Activated CD4-positive, CD25-positive, alpha-beta regulatory T cell treated with anti-CD3 and anti-CD28 coated beads, Interleukin-2, amount 50 U/mL, for 24 hours (primary cell): ENCODE data around the gene PANX3.
"Not testable (repeated sequence)": the region's sequence is repeated elsewhere in the genome, so short reads cannot be mapped to it uniquely, and the experiment has no call there.

Source experiments
- ATAC-seq, 2 donors: fragments of 150-1000 bp; cut with Tn5 transposase; one replicate each; pipeline ENCODE4 v1.10.0; 2021; ENCODE audit warnings: mild to moderate bottlenecking in 1 of 2, moderate library complexity in 1 of 2

PANX3 gene, protein sequence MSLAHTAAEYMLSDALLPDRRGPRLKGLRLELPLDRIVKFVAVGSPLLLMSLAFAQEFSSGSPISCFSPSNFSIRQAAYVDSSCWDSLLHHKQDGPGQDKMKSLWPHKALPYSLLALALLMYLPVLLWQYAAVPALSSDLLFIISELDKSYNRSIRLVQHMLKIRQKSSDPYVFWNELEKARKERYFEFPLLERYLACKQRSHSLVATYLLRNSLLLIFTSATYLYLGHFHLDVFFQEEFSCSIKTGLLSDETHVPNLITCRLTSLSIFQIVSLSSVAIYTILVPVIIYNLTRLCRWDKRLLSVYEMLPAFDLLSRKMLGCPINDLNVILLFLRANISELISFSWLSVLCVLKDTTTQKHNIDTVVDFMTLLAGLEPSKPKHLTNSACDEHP

DNA sequence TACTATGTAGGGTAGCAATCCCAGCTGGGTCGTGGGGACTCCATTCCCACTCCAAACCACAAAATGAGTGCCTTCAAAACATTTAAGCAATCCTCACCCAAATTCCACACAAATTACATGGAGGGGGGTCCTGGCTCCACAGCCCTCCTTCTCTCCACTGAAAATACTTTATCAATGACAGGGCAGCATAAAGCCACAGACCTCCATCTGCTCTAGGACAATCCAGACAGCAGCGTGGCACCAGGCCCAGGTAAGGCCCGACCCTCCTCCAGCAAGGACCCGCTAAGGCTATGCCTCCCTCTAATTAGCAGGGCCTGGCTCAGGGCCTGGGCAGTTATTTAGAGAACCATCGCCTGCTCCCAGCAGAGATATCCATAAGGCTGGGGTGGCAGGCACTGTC is at the start of gene PANX3:
Gene PANX3, plus strand, starts transcription at position 365 of the 400 bp plus-strand sequence. CDS start 129 bp downstream, outside the sequence.
- no peak for ATAC-seq

DNA sequence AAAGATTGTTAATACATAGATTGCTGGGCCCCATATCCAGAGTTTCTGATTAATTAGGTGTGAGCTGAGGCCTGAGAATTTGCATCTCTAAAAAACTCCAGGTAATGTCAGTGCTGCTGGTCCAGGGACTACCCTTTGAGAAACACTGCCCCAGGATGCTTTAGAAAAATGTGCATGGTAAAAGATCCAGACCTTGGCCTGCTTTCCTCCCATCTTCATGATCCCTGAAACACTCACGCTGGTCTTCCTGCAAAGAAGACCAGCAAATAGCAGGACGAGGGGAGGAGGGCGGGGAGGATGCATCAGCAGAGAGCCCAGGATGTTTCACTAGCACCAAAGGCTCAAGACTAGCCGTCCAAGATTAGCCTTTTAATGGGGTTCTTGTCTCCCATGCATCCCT is 41.5 kb upstream of the PANX3 start, which contains the start of gene OR8A1:
Gene OR8A1, plus strand, starts transcription at position 301 of the 400 bp plus-strand sequence. CDS start 123 bp downstream, outside the sequence.
- ATAC-seq: no peak

DNA sequence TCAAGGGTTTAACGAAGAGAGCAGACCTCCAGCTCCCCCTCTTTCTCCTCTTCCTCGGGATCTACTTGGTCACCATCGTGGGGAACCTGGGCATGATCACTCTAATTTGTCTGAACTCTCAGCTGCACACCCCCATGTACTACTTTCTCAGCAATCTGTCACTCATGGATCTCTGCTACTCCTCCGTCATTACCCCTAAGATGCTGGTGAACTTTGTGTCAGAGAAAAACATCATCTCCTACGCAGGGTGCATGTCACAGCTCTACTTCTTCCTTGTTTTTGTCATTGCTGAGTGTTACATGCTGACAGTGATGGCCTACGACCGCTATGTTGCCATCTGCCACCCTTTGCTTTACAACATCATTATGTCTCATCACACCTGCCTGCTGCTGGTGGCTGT is 41.1 kb upstream of the PANX3 start:
- ATAC-seq: no peak

DNA sequence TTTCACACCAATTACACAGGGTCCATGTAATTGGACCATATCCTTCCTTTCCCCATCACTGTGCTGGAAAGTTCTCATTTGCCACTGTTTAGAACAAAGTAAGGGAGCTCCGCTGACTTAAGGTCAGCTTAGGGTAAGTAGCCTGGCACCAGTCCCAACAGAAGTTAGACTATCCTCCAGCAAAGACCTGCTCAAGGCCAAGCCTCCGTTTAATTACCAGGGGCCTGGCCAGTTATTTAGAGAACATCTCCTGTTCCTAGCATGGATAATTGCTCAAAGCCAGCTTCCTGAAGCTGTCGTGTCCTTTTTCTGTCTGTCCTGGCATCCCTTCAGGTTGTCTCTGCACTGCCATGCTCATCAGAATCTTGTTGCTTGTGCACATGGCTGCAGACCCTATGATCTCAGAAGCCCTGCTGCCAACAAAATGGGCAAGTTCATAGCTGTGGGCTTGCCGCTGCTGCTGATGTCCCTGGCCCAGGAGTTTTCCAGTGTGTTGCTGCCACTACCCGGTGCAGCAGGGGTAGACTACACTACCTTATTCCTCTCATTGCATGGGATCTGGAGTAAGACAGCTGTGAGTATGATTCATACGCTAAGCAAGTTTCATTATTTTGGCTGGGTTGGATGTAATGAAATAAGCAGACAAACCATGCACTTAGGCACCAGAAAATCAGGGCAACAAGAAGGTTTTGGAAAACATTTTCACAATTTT is 33.4 kb upstream of the PANX3 start:
- no peak for ATAC-seq

DNA sequence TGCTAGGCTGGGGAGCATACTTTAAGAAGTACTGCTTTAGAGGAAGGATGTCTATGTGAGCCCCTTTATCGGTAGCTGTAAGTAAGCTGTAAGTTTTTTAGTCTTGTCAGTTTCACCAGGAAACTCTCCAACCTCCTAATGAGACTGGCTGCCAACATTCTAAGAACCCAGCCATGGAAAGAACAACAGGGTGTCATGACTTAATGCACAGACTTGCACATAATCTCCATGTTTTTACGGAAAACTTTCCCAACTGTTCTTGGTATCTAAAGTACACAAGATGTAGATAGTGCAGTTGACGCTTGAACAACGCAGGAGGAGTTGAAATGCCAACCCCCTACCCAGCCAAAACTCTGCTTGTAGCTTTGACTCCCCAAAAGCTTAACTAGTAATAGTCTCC is 32.5 kb upstream of the PANX3 start:
- no peak for ATAC-seq

DNA sequence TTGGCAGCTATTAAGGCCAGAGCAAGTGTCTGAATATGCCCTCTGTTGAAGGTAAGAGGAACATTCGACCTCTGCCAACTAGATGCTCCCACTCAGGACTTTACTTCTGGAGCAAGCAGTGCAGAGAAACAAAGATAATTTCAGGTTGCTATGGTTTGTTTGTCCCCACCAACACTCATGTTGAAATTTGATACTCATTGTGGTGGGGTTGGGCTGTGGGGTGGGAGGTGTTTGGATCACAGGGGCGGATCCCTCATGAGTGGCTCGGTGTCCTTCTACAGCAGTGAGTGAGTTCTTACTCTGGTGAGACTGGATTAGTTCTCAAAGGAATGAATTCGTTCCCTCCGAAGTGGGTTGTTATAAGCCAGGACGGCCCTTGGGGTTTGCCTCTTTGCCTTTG is 29.4 kb upstream of the PANX3 start:
- ATAC-seq: no peak

DNA sequence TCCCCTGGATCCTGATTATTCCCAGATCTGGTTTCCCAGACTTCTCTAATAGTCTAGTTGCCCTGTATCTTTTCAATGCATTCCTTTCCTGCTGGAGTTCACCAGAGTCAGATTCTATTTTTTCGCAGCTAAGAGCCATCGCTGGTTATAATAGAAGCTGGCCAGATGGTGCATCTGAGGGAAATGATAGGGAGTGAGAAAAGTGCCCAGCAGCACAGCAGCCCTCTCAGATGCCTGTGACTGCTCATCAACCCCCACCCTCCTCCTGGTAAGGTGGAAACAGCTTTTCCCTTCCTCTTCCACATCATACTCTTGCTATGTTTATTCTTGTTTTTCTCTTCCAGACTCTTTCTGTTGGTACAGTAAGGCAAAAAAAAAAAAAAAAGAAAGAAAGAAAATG is 28.7 kb upstream of the PANX3 start:
- ATAC-seq: no peak

DNA sequence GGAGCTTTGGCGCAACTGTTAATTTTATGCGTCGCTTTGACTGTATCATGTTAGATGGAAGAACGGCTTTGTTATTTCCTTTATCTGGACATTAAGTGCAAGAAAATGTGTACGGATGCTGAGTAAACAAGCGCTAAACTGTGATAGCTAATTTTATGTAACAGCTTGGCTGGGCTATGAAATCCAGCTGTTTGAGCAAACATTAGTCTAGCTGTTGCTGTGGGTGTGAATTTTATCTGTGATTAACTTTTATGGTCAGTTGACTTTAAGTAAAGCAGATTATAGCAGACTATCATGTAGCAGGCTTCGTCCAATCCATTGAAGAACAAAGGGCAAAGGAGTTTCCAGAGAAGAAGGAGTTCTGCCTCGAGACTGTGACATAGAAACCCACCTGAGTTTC is 27.4 kb upstream of the PANX3 start:
- ATAC-seq: no peak

DNA sequence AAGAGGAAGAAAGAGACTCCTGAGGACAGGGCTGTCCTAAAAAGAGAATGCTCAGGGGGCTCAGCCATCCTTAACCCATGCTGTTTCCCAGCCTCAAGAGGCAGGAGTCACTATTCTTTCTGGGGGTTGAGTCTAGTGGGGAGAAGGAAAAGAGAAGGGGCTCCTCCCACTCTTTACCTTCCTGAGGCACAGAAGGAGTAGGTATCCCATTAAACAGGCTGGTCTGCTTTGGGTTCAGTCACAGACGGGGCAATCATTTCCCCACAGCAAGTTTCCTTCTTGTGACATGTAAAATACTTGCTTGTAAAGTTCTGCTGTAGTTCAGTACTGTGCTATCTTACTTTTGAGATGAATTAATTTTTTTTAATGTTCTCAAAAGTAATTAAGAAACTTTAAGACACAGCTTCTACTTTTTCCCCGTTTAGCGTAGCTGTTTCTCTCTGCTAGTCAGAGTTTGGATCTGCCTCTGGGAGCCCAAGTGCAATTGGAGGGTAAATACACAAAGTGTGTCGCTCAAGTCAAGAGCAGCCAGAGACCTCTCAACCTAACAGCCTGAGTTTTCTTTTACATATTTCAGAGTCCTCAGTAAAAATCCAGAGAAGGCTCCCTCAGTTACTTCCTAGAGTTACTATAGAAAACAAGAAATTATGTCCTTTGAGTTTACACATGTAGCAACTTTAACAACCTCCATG is 26.4 kb upstream of the PANX3 start:
- ATAC-seq: no peak

DNA sequence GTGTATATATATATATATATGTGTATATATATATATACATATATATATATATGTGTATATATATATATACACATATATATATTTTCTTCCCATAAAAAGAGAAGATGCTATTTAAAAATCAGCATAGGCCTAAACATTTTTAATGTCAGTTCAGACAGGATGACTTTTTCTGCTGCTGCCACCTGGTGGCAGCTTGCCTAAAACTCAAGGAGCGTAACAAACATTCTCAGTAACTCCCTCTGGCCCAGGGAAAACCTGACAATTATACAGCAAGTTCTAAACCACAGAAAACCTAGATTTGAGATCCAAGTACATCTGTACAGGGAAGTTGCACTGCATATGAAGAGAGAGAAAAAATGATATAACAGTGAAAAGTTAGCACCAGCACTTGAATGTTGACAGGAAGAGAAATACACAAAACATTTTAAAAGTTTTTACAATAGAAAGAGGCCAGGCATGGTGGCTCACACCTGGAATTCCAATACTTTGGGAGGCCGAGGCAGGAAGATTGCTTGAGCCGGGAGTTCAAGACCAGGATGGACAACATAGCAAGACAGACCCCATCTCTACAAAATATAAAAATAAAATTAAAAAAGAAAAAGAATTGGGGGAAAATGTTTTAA is 24.9 kb upstream of the PANX3 start:
- peak in 1 of 2 donors; percentile 43 for ATAC-seq

DNA sequence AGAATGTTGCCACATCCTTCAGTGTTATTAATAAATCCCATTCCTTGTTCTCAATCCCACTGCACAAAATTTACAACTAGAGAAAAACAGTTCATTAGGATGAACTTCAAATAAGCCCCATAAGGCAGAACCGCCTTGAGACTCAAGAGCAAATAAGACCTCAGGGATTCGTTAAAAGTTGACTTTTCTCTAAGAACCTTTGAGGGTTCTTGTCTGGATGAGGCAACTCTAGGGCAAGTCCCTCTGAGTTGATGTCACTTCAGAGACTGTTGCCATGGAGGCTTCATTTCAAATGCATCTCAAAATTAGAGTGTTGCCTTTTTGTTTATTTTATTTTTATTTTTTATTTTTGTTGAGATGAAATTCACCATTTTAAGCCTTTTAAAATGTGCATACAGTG is 19.8 kb upstream of the PANX3 start:
- no peak for ATAC-seq

DNA sequence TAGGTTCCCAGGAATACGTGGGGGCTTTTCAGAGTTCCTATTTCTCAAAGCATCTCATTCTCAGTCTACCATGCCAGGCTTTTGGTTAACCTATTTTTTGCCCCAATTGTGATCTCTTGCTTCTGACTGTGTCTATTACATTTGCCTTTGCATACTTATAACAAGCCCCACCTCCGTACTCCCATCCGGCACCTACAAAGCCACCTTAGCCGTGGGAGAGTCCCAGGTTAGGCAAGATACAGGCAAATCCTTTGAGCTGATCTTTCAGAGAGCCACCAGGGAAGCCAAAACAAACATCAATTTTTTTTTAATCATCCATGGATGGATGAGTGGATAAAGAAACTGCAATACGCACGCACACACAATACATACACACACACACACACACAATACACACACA is 18.6 kb upstream of the PANX3 start:
- ATAC-seq: no peak

DNA sequence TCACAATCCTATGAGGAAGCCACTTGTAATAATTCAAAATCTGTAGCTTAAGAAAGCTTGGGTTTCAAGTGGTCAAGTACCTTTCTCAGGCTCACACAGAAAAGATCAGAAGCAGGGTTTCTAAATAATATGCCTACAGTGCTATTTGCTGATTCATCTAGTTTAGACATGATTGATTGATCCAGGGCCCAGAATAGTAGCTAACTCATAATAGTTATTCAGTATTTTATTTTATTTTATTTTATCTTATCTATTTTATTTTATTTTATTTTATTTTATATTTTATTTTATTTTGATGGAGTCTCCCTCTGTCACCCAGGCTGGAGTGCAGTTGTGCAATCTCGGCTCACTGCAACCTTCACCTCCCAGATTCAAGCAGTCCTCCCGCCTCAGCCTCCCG is 15.9 kb upstream of the PANX3 start:
- no peak for ATAC-seq

DNA sequence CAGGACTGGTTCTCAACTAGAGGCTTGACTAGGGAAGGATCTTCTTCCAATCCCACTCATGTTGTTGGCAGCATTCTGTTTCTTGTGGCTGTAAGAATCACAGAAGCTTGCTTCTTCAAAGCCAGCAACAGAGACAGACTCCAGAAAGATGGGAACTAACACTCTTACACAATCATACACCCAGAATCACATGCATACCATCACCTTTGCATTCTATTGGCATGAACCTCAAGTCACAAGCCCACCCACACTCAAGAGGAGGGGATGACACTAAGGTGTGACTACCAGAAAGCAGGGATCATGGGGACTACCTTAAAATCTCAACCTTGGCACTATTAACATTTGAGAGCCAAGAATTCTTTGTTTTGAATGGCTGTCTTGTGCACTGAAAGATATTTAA is 13.6 kb upstream of the PANX3 start:
- ATAC-seq: no peak

DNA sequence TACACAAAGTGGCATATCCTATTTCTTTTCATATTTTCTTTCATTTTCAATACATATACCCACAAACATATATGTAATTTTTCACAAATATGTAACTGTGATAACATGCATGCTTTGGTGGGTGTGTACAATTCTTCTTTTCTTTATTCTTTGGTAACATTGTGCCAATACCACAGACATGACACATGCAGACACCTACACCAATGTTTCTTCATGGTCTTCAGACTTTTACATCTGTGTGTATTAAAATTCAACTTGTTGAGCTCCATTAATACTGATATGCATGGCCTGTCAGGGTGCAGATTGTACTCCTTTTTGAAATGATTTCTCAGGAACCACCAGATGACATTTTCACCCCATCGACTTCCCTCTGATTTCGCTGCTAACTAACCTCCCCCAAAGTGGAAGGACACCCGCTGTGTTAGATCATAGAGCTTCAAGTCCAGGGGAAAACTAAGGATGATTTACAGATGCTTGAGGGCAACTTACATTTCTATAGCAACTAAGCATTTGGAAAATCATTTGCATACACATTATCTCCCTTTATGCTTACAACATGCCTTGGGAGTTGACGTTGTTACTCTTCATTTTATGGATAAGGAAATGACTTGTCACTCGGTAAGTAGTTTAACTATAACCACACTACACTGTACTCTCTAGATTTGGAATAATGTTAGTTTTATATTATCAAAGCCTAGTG is 10.5 kb upstream of the PANX3 start:
- no peak for ATAC-seq

DNA sequence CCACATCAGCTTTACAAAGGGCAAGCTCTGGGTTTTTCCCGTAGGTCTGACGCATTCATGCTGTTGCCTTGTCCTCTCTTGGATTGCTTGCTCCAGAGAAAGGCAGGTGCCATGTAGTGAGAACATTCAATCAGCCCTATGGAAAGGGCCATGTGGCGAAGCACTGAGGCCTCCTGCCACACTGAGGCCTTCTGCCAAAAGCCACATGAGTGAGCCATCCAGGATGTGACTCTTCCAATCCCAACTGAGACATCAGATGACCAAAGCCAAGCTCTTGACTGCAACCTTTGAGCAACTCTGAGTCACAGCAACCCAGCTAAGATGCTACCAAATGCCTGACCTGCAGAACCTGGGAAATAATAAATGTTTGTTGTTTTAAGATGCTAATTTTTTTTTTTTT is 9.0 kb upstream of the PANX3 start:
- ATAC-seq: no peak

DNA sequence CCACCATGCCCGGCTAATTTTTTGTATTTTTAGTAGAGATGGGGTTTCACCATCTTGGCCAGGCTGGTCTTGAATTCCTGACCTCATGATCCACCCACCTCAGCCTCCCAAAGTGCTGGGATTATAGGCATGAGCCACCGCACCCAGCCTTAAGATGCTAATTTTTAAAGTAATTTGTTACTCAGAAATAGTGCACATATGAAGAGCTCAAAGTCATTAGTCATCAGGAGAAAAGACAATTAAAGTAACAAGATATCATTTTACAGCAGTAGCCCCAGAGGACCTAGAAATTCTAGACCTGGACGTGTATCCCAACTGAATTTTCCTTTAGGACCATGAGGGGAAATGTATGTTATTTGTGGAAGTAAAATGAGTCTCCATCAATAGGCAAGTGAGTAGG is 8.5 kb upstream of the PANX3 start:
- not testable (repeated sequence) for ATAC-seq

DNA sequence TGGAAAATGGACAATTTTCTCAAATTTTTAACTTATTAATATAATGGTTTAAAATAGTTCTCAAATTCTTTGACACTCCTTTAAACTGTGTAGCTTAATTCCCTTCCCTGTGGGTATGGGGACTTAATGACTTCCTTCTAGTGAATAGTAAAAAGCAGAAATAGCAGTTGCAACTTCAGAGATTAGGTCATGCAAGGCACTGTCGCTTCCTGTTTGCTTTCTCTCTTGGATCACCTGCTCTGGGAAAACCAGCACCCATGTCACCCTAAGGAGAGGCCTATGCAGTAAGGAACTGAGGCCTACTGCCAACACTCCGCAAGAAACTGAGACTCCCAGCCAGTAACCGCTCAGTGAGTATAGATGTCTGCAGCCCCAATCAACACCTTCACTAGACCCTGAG is 5.5 kb upstream of the PANX3 start:
- ATAC-seq: no peak

DNA sequence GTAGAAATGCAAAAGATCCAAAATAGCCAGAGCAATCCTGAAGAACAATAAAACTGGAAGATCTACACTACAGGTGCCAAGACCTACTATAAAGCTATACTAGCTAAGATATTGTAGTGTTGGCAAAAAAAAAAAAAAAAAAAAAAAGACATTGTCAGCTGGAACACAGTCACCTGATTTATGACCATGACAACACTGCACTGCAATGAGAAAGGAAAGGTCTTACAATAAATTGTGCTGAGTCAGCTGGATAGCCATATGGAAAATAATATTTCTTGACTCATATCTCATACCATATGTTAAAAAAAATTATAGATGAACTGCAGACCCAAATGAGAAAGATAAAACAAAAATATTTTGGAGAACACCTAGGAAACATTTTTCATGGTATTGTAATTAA is 3.1 kb upstream of the PANX3 start:
- ATAC-seq: no peak

DNA sequence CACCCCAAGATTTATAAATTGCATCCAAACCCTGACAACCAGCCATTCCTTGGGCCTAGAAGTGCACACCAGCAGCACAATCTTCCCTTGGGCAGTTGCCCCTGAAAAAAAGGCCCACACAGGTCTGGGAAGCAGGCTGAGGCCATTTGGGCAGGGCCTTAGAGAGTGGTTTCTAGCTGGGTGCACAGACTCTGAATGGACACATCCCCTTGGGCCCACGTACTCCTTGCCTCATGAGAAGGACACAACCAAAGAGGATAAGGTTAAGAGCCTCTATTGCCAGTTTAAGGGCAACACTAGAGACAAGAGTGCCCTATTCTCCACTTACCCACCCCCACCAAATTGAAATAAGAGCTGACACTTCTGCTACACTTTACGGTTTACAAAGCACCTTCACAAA is 933 bp upstream of the PANX3 start:
- ATAC-seq: no peak

DNA sequence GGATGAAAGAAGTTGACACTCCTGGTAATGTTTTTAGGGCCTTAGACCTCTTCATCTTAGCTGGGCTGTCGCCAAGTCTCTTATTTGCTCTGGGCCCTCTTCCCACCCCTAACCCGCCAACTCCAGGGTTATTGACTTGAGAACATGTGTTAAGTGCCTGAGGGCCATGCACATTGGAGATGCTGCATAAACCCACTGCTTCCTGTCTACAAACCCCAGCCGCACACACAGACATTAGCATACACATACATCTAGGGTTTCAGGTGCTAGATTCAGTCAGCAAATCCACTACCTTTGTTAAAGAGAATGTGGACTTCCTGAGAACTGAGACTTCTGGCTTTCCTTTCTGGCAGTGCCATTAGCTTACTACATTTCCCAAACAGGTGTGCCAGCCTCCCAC is 817 bp downstream of the PANX3 start:
- no peak for ATAC-seq

DNA sequence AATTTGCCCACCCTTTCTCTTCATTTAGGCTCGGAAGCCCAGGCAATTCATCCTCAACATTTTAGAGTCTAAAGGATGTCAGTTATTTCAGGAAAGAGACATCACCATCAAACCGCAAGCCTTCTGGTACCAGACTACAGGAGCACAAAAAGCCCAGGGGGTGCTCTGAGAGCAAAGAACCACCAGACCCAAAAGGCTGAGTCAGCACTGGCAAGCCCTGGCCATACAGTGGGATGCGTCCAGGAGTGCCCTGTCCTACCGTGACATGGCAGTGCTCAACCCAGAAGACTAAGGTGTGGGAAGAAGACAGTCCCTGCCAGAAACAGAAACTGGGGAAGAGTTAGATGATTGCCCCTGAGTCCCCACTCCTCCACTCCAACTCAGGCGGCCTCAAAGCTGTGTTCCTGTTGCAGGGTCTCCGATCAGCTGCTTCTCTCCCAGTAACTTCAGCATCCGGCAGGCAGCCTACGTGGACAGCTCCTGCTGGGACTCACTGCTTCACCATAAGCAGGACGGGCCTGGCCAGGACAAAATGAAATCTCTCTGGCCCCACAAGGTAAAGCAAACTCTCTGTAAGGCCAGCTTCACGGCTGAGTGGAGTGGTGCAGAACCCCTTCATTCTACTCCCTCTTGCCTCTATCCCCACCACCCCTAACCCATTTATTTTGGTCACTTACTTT is 1.5 kb downstream of the PANX3 start:
- no peak for ATAC-seq
